Muscle layer of duodenum (tissue), 2 donors: Measurements from ENCODE around the gene SLC12A7.

Experiments used
- H3K27ac ChIP-seq: one replicate; pipeline ENCODE4 v1.7.0; 2013; ENCODE audit warnings: mild to moderate bottlenecking, low read length
- H3K27me3 ChIP-seq: one replicate; pipeline ENCODE4 v1.7.0; 2013; ENCODE audit warnings: low read depth, mild to moderate bottlenecking, control low read depth, low read length
- H3K36me3 ChIP-seq, 2 donors: one replicate each; pipeline ENCODE4 v1.7.0; 2013; ENCODE audit warnings: low read length in 2 of 2, control low read depth in 1 of 2, mild to moderate bottlenecking in 1 of 2; ENCODE audit not compliant: insufficient read depth in 2 of 2, control insufficient read depth in 1 of 2
- H3K4me1 ChIP-seq, 2 donors: one replicate each; pipeline ENCODE4 v1.7.0; 2013; ENCODE audit warnings: low read length in 2 of 2, mild to moderate bottlenecking in 2 of 2, control low read depth in 1 of 2, moderate library complexity in 1 of 2; ENCODE audit not compliant: insufficient read depth in 2 of 2, control insufficient read depth in 1 of 2
- H3K4me3 ChIP-seq, 2 donors: one replicate each; pipeline ENCODE4 v1.7.0; 2013; ENCODE audit warnings: low read length in 2 of 2, low read depth in 1 of 2, mild to moderate bottlenecking in 1 of 2
- H3K9me3 ChIP-seq, 2 donors: one replicate each; pipeline ENCODE4 v1.7.0; 2013; ENCODE audit warnings: low read length in 2 of 2, control low read depth in 1 of 2, mild to moderate bottlenecking in 1 of 2; ENCODE audit not compliant: control insufficient read depth in 1 of 2
- donor health status: healthy.

SLC12A7 gene

DNA sequence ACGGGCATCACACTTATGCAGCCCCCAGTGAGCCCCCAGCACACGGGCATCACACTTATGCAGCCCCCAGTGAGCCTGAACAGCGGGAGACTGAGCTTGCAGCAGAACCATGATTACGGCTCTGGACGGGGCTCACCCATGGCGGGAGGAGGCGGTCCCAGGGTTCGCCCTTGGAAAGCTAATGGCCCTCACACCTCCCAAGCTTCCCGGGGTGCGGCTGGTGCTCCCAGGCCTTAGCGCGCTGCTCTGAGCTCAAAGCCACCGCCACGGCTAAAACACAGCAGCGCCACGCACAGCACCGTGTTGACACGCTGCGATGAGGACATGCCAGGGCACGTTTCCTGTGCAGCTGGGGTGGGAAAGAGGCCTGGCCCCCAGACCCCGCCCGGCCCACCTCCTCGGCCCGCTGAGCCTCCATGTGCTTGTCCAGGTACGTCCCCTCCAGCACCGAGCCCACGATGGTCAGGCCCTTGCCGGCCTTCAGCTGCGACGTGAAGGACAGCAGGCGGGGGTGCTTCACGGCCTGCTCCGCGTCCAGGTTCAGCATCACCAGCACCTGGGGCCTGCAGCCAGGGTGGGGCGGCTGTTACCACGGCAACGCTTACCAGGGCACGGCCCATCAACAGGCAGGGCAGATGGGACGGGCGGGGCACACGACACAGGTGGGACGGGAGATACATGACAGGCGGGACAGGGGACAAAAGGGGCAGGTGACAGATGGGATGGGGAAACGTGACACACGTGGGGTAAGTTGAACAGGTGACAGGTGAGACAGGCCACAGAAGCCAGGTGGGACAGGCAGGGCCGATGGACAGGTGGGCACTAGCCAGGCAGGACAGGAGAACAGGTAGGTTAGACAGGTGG is 38.4 kb downstream of the SLC12A7 start:
- H3K4me1 ChIP-seq = no peaks in the 10 kb centered on the region
- no peak overlapping the region for H3K27ac ChIP-seq
- no peak overlapping the region for H3K4me3 ChIP-seq
- H3K9me3 ChIP-seq = no peaks in the 10 kb centered on the region
- no peaks in the 10 kb centered on the region for H3K27me3 ChIP-seq
- H3K36me3 ChIP-seq = peaks cover 4 to 65% of the 10 kb centered on the region in 2 donors

DNA sequence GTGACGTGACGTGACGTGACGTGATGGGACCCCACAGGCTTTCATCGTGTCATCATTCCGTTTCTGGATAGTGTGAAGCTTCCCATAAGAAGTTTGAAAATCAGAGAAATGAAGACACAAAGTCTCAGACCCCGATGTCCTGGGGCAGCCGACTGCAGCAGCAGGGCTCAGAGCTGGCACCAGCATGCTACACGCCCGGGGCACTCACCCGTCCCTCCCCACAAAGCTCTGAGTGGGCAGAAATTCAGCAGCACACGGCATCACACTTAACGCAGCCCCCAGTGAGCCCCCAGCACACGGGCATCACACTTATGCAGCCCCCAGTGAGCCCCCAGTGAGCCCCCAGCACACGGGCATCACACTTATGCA is 42.2 kb downstream of the SLC12A7 start:
- Histone ChIP-seq H3K4me1 (no peaks in the 10 kb centered on the region), H3K9me3 (no peaks in the 10 kb centered on the region), H3K27ac (no peak overlapping the region), H3K27me3 (no peaks in the 10 kb centered on the region), H3K36me3 (peaks cover 6 to 47% of the 10 kb centered on the region in 2 donors), H3K4me3 (no peak overlapping the region)

DNA sequence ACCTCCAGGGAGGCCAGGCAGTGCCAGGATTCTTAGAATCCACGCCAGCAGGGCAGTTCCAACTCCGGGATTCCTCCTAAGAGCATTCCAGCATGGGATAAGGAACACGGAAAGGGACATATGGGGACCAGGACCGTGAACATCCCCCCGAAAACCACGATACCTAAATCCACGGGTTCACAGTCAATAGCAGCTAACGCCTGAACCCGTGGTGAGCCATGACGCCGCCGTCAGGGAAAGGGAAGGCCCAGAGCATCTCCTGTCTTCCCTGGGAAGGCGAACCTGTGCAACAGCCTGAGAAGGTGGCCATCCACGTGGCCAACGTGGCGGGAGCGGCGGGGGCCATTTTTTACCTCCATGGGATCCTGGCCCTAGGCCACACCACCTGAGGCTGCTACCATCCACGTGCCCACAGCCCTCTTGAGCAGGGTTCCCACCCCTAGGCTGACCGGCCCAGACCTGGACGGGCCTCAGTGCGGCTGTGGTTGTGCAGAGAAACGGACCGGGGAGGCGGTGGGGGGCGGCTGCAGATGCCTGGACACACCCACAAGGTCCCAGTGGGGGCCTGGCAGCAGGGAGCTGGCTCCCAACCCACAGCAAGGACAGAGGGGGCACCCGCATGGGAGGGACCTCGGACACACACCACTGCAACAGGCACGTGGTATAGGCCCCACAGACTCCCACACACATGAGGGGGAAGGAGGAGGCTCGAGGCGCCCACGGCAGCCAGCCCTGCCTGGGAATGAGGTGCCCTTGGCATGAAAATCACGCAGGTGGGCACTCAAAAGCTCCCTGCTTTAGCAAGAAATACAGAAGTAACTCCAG is 42.8 kb downstream of the SLC12A7 start:
- Histone ChIP-seq H3K4me3 (no peak overlapping the region), H3K27me3 (no peaks in the 10 kb centered on the region), H3K9me3 (no peaks in the 10 kb centered on the region), H3K27ac (no peak overlapping the region), H3K36me3 (peaks cover 9 to 47% of the 10 kb centered on the region in 2 donors), H3K4me1 (no peaks in the 10 kb centered on the region)

DNA sequence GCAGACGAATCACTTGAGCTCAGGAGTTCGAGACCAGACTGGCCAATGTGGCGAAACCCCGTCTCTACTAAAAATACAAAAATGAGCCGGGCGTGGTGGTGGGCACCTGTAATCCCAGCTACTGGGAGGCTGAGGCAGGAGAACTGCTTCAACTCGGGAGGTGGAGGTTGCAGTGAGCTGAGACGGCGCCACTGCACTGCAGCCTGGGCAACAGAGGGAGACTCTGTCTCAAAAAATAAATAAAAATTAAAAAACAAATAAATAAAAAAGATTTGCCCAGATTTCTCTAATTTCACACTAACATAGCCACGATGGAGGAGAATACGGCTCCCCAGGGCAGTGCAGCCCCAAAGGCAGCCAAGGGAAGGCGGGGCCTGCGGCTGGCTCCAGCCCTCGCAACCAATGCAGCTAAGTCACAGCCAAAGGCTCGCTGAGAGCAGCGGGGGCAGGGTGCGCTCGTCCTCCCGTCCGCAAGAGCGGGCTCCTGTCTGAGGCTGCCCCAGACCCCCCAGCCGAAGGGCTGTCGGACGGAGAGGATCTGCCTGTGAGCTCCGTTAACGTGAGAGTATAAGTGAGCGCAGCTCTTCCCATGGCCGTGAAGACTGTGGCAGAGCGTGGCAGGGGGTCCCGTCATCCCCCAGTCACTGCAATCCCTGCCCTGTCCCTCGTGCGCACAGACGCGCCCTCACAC is 43.5 kb downstream of the SLC12A7 start:
- Histone ChIP-seq H3K36me3 (peaks cover 9 to 45% of the 10 kb centered on the region in 2 donors), H3K4me3 (no peak overlapping the region), H3K27me3 (no peaks in the 10 kb centered on the region), H3K4me1 (no peaks in the 10 kb centered on the region), H3K27ac (no peak overlapping the region), H3K9me3 (no peaks in the 10 kb centered on the region)

DNA sequence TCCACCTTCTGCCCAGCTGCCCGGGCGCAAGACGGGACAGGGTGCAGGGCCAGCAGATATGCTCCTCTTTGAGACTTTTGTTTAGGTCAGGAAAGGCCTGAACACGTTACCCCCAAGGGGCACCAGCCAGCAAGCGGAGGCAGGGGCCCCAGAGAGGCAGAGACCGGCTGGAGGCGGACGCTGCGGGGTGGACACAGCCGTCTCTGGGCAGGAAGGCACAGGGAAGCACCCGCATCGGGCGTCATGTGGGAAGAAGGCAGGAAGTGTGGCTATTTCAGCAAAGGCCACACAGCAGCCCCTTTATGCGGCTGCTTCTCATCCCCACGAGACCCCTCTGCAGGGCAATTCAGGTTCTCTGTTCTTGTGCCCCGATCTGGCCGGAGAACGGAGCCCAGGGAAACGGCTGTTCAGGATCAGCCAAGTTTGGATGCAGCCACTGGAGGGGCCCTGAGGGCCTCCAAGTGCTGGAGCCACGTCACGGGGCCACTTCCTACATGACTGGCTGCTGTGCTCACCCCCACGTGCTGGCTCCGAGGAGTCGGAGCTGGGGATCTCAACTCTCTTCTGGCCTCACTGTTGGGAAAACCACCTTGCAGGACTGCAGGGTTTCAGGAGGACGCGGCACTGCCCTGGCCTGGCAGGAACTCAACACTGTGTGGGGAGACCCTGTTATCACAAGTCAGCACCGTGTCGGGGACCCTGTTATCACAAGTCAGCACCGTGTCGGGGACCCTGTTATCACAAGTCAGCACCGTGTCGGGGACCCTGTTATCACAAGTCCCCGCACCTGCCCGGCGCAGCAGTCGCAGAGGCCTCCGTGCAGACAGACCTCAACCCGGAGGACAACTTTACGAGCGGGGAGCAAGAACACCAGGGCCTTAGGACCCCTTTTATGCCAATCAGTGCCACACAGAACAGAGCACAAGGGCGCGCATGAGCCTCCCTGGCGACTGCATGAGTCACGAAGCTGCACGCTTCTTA is 44.4 kb downstream of the SLC12A7 start:
- H3K4me3 ChIP-seq = no peak overlapping the region
- peaks cover 9 to 48% of the 10 kb centered on the region in 2 donors for H3K36me3 ChIP-seq
- H3K9me3 ChIP-seq = no peaks in the 10 kb centered on the region
- H3K27me3 ChIP-seq = no peaks in the 10 kb centered on the region
- H3K4me1 ChIP-seq = no peaks in the 10 kb centered on the region
- no peak overlapping the region for H3K27ac ChIP-seq

DNA sequence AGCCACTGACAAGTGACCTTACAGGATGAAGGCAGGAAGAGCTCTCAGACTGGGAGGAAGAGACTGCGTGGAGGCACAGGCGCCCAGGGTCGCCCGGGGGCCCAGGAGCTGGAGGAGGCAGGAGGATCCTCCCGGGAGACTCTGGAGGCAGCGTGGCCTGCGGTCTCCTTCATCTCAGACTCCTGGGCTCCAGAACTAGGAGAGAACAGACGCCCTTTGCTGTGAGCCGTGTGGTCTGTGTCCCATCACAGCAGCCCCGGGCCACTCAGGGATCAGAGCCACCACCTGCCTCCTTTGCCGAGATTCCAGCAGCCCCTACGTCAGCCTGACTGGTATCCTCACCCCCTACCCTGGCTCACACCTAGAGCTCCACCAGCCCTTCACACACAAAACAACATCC is 45.2 kb downstream of the SLC12A7 start:
- Histone ChIP-seq H3K36me3 (peaks cover 9 to 54% of the 10 kb centered on the region in 2 donors), H3K9me3 (no peaks in the 10 kb centered on the region), H3K4me1 (no peaks in the 10 kb centered on the region), H3K27ac (no peak overlapping the region), H3K4me3 (no peak overlapping the region), H3K27me3 (no peaks in the 10 kb centered on the region)

DNA sequence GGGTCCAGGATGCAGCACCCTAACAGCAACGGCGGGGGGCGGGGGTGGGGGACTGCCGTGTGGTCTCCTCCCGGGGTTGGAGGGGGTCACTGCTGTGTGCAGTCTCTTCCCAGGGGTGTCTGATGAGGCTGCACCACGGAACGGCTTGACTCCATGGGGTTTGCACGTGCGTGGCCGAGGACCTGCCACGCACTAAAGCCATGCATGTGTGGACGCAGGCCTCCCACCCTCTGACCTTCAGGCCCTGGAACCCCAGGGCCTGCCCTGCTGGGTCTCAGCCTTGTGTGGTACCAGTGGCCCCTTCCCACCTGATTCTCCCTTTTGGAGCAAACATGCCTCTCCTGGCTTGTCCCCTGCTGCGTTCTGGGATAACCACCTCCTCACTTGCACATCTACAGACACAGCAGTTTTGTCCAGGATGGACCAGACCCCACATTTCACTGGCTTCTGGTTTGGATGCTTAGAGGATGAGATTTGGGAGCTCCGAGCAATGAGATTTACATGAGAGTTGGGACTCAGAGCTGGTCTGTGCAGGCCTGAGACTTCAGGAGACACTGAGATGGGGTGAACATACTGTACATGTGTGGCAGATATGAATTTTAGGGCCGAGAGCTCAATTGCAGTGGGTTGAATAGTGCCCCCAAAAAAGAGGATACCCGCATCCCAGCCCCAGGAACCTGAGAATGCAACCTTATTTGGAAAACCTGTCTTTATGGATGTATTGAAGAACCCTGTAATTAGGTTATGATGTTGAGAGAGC is 45.8 kb downstream of the SLC12A7 start:
- no peaks in the 10 kb centered on the region for H3K4me1 ChIP-seq
- H3K27ac ChIP-seq = no peak overlapping the region
- H3K27me3 ChIP-seq = no peaks in the 10 kb centered on the region
- no peaks in the 10 kb centered on the region for H3K9me3 ChIP-seq
- H3K4me3 ChIP-seq = no peak overlapping the region
- H3K36me3 ChIP-seq = peaks cover 9 to 54% of the 10 kb centered on the region in 2 donors

DNA sequence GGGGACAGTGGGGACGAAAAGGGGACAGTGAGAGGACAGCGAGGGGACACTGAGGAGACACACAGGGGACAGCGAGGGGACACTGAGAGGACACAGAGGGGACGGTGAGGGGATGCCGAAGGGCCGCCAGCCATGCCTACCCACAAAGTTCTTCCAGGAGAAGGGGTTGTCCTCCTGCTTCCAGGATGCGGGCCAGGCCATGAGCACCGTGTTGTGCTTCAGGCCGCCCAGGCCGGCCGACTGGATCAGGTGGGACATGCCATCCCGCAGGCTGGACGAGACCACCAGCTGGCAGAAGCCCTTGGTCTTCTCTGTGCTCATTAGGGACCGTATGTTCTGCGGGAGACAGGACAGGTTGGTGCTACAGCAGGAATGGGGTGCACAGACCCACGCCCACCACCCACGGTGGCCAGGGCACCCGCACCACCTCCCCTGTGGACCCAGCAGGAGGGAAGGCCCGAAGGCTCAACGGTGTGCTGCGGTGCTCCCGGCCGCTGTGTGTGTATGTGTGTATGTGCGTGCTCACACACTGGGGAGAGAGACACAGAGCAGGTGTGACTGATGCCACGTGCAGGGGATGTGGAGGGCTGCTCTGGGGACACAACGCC is 46.6 kb downstream of the SLC12A7 start:
- no peaks in the 10 kb centered on the region for H3K9me3 ChIP-seq
- no peak overlapping the region for H3K27ac ChIP-seq
- no peak overlapping the region for H3K4me3 ChIP-seq
- no peaks in the 10 kb centered on the region for H3K27me3 ChIP-seq
- no peaks in the 10 kb centered on the region for H3K4me1 ChIP-seq
- peaks cover 9 to 60% of the 10 kb centered on the region in 2 donors for H3K36me3 ChIP-seq

DNA sequence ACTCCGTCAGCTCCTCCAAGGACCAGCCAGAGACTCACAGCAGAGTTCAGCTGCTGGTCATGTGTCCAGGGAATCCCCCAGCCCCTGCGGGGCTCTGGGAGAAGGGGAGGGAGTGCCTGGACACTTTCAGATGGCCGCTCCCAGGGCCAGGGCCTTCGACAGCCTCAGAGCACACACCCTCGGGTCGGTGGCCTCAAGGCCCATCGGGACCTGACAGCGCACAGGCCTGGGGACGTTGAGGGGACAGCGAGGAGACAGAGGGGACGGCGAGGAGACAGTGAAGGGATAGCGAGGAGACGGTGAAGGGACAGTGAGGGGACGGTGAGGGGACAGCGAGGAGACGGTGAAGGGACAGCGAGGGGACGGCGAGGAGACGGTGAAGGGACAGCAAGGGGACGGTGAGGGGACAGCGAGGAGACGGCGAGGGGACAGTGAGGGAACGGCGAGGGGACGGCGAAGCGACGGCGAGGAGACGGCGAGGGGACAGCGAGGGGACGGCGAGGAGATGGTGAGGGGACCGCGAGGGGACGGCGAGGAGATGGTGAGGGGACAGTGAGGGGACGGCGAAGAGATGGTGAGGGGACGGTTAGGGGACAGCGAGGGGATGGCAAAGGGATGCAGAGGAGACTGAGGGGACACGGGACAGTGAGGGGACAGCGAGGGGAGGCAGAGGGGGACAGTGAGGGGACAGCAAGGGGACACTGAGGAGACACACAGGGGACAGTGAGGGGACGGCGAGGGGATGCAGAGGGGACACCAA is 47.3 kb downstream of the SLC12A7 start:
- H3K36me3 ChIP-seq = peaks cover 9 to 63% of the 10 kb centered on the region in 2 donors
- H3K27me3 ChIP-seq = no peaks in the 10 kb centered on the region
- H3K9me3 ChIP-seq = no peaks in the 10 kb centered on the region
- no peak overlapping the region for H3K27ac ChIP-seq
- H3K4me3 ChIP-seq = no peak overlapping the region
- H3K4me1 ChIP-seq = no peaks in the 10 kb centered on the region
